GM18861 (cell line): ENCODE measurements around the gene PRKAR2A.
"Not testable (repeated sequence)": the region's sequence is repeated elsewhere in the genome, so short reads cannot be mapped to it uniquely, and the experiment has no call there.

Source experiments
- ATAC-seq: cut with Tn5 transposase; IDR thresholded peaks from one replicate; pipeline ENCODE4 v1.9.1; 2021; ENCODE audit not compliant: unreplicated experiment

Gene PRKAR2A

DNA sequence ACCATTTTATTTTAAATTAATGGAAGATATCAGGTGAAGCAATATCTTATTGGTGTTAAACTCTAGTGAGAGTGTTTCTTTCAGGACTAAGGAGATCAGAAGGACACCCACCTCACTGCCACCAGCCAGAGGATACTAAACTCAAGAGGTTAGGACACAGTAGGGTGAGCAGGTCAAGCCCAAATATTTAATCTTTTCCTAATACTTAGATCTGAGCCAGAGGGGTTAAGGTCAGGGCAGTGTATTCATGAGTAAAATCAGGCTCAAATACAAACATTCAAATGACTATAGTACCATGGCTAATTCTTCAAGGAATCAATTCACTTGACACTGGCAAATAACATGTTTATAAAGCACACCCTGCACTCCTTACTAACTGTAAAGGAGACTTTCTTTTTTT lies 65.6 kb downstream of the PRKAR2A start:
- no peak for ATAC-seq

DNA sequence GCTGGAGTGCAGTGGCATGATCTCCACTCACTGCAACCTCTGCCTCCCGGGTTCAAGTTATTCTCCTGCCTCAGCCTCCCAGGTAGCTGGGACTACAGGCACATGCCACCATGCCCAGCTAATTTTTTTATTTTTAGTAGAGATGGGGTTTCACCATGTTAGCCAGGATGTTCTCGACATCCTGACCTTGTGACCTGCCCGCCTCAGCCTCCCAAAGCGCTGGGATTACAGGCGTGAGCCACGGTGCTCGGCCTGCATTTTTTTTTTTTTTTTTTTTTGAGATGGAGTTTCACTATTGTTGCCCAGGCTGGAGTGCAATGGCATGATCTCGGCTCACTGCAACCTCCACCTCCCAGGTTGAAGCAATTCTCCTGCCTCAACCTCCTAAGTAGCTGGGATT lies 69.1 kb downstream of the PRKAR2A start:
- not testable (repeated sequence) for ATAC-seq

DNA sequence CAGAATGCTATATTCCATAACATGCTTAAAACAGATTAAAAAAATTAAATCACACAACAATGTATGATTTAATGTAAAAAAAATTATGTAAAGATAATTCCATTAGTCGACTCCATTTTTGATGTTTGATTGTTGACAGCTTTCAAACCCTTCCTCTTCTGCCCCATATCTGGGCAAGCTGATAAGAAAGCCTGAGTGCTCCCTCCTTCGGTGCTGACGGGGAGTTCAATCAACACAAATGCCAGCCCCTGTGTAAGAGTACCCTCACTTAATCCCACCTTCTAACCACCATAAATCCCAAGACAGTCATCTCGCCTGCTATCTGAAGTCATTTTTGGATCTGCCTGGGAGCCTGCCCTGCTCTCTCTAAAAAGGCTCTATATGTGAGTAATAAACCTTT lies 70.8 kb downstream of the PRKAR2A start:
- ATAC-seq = no peak

DNA sequence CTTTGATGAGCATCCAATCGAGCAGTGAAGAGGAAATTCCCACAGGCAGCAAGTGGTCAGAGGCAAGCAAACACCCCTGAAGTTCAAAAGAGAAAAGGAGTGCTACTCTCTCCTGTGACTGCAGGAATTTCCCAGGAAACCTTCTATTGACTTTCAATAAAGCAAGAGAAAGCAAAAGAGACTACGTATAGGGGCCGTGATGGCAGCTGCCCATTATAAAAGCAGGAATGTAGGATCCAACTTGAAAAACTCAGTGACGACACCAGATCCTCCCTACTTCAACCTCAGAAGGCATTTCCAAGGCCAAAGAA lies 77.5 kb downstream of the PRKAR2A start:
- ATAC-seq = no peak

DNA sequence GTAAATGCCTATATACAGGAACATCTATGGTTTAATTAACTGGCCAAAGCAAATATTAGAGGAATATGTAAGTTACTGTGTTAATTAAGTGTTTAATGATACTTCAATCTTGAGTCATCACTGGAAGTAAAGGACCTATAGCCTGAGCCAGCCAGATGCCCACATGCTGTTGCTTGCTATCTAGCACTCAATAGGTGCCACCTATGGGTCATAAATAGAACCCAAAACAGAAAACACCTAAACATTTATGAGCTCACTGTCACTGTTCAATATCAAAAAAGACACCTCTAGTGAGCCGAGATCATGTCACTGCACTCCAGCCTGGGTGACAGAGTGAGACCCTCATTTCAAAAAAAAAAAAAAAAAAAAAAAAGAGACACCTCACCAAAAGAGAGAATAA lies 82.3 kb downstream of the PRKAR2A start:
- ATAC-seq = no peak

DNA sequence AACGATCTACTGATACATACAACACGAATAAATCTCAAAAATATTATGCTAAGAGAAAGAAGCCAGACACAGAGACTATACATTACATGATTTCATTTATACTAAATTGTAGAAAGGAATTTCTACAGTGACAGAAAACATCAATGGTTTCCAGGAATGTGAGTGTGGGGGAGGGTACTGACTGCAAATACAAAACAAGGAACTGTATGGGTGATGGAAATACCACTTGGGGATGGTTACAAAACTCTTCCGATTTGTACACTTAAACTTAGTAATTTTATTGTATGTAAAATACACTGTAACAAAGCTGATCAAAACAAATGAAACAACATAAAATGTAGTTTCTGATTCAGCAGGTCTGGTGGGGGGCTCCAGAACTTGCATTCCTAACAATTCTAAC lies 84.9 kb downstream of the PRKAR2A start:
- ATAC-seq = no peak

DNA sequence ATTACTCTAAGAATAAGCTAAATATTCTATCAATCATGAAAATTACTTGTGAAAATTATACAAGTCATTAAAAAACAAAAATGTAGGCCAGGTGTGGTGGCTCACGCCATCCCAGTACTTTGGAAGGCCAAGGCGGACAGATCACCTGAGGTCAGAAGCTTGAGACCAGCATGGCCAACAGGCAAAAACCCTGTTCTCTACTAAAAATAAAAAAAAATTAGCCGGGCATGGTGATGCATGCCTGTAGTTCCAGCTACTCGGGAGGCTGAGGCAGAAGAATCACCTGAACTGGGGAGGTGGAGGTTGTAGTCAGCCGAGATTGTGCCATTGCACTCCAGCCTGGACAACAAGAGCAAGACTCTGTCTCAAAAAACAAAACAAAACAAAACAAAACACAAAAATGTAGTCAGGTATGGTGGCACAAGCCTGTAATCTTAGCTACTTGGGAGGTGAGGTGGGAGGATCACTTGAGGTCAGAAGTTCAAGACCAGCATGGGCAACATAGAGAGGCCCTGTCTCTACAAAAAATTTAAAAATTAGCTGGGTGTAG lies 87.6 kb downstream of the PRKAR2A start:
- not testable (repeated sequence) for ATAC-seq

DNA sequence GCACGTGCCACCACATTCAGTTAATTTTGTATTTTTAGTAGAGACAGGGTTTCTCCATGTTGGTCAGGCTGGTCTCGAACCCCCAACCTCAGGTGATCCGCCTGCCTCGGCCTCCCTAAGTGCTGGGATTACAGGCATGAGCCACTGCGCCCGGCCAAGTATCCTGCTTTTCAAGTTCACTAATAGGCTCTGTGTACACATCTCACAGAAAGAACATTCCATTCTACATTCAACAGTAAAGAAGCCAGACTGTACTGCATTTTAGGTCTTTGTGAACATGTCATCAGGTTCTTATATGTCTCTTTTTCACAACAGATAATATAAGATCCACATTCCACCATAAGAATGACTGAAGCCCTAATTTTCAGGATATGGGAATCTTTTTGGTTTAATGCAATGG lies 88.1 kb downstream of the PRKAR2A start:
- ATAC-seq = not testable (repeated sequence)

DNA sequence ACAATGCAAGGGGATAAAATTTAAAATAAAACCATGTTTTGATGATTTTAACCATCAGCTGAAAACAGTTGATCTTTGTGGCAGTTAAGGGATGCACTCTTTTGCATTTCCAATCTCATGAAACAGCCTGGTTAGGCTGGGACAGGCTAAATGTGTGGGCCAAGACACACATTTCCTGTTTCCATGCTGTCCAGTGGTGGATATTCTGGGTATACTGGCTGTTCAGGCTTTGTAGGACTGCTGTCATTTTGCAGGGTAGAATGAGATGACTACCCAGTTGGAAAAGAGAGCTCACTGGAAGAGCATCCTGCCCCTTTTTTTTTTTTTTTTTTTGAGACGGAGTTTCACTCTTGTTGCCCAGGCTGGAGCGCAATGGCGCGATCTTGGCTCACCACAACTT lies 88.6 kb downstream of the PRKAR2A start:
- ATAC-seq = no peak

DNA sequence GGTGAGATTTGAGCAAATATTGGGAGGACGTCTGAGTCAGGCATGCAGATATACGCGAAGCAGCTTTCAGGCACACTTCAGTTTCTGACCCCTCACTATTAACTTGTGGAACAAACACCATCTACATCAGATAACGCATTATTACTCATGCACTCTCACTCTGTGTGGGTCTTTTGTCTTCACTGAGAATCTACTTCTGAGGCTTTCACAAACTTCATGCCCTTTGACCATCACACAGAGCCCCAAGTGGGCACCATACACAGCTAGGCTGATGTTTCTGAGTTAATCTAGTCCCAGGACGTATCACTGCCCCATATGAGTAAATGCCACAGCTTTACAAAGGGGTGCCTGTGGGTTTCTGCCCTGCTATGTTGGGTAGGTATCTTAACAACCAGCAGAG lies 91.0 kb downstream of the PRKAR2A start:
- no peak for ATAC-seq

DNA sequence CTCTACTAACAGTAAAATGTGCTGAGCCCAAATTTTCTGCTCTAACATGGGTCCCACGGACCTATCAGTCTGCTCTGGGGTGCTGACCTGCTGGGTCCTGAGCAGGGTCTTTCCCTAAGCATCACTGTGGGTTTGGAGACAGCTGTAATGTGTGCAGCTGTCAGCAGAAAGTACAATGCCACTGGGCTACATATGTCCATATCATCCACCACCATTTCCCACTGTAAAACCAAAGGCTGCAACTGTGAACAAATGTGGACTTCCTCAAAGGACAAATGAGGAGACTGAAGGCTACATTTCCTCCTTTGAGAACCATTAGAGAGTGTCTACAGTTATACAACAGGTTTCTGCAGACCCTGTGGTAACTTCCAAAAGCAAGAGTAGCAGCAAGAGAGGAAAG lies 96.8 kb downstream of the PRKAR2A start:
- ATAC-seq = no peak

DNA sequence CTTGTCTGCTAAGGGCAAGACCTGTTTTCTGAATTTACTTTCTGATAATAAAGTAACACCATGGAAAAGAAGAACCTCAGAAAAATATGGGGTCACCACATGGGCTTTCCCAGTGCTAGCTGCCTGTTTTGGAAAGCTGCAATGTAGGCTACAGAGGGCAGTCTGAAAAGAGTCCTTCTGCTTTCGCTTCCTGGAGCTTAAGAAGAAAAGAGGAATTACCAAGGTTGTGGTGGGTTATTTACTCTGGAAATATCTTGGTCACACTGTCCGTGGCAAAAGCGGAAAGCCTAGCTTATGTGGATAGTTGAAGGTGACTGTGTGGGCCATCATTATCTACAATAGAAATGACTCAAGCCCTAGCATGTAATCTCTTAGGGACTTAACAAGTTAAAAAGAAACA lies 98.9 kb downstream of the PRKAR2A start:
- ATAC-seq = no peak

DNA sequence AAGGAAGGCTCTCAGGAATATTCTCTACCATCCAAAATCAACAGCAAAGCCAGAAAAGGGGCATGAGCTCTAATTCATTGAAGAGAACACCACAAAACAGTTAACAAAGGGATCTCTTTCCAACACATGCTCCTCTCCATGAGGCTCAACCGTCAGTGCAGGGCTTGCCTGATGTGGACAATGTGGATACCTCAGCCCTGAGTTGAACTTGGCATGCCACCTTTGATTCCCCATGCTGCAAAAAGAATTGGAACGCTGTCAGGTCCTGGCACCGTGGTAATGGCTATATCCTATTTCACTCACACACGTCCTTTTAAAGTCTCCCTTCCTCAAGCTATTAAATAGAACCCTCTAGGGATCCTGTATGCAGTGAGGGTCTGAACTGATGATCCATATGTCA lies 100.0 kb downstream of the PRKAR2A start:
- no peak for ATAC-seq

DNA sequence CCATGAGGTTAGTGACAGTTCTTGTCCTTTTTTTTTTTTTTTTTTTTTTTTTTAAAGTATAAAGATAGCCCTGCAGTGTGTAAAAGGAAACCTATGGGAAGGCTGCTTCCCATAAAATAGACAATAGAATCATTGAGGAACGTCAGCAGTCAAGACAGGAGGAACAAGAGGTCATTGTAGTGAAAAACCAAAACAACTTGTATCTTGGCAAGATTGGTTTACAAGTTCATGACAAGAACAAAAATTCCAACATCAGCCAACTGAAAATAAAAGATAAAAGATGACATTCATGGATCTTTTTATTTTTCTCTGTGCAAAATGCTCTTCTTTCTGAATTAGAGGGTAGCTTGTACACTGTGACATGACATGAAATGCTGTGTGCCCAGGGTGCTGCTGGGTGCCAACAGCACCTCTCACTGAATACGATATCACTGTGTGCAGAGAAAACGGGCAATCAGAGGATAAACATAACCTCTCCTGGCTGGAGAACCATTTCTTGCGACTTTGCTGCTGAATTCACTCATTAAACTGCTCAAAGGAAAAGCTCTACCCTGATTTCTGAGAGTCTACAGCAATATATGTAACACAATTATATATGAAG lies 100.6 kb downstream of the PRKAR2A start:
- no peak for ATAC-seq

DNA sequence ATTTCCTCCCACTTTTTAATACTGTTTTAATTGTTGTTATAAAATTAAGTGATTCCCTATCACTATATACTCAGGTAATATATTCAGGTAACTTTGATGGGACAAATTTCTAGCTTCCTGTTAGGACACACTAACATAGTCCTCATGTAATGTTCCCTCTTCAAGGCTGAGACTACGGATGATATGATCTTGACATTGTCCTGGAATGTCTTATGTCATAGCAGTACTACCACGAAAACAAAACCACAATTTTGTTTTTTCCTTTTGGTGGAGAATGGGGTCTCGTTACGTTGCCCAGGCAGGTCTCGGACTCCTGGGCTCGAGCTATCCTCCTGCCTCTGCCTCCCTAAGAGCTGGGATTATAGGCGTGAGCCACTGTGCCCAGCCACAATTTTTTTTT lies 103.9 kb downstream of the PRKAR2A start:
- ATAC-seq = no peak

DNA sequence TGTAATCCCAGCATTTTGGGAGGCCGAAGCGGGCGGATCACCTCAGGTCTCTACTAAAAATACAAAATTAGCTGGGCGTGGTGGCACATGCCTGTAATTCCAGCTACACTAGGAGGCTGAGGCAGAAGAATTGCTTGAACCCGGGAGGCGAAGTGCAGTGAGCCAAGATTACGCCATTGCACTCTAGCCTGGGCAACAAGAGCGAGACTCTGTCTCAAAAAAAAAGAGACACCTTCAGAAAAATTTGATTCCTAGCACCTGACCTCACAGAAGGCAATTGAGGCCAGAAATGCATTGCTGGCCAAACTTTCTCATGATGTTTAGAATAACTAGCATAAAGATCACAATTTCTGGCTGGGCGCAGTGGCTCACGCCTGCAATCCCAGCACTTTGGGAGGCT lies 106.4 kb downstream of the PRKAR2A start:
- not testable (repeated sequence) for ATAC-seq

DNA sequence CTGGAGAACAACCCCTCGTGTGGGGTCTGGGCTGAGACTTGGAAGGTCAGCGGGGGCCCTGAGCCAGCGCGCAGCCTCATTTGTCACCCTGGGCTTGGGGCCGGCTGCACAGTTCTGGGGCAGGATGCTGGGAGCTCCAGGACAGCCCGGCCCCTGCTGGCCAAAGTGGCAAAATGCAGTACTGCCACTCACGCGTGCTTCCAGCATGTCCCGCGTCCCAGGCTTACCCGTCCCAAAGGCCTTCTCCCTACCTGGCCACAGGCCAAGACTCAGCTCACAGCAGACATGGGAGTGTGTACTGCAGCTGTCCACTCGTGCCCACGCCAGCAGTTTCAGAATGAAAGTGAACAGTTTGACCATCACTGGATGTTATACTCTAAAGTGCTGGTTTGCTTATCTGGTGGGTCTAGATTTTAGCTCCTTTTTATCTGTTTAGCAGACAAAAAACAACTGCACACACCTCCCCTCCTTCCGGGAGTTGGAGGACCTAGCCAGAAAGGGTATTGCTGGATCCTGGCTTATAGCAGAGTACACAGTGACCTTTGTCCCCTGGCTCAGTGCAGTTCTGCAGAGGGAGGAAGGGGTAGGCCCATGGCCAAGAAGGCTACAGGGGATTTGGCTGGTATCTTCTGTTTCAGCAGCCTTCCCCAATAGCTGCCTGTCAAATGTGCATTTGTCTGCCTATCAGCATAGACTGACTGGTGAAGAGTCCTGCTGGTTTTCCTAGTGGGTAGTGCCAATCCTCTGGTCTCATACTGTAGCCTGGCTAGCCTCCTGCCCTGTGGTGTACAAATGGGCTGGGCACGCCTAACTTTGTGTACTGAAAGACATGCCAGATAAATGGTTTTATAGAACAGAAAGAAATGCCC lies 107.5 kb downstream of the PRKAR2A start:
- ATAC-seq = no peak

DNA sequence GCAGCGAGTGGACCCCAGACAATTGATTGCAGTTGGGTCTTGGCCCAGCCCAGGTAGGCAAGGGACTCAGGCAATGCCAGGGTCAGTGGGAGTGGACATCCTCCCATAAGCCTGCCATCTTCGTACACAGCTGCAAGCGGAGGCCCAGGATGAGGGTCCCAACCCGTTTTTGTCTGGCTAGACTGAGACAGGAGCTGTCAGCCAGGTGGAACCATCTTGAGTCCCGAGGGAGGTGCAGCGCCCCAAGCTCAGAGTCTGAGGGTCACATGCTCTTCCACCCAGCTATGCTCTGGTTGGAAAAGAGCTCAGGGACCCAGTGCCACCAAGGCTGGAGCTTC lies 108.1 kb downstream of the PRKAR2A start:
- no peak for ATAC-seq

DNA sequence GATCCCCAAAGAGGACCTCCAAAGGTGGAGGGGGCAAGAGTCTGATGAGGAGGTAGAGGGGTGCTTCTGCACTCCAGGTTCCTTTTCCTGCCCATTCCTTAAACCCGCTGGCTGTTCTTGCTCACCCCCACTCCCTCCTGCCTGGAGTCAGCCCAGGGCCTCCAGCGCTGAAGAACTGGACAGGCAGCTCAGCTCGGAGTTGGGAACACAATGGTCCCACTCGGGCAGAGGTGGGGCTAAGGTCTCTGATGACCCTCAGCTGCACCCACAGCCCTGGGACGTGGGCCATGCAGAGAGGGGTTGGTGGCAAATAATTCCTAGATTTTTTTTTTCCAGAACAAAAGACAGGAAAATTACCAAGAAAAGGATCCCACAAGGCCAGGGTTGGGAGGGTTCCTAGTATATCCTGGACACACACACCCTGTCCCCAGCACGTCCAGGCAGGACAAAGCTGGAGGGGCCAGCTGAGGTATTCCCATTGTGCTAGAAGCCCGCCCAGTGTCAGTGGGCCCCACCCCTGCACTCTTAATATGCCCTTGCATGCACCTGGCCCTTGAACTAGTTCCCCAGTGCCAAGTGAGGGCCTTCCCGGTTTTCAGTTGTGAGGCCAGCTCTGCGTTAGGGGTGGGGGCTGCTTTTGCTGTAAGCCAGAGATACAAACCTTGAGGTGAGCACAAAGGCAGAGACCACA lies 108.6 kb downstream of the PRKAR2A start:
- no peak for ATAC-seq

DNA sequence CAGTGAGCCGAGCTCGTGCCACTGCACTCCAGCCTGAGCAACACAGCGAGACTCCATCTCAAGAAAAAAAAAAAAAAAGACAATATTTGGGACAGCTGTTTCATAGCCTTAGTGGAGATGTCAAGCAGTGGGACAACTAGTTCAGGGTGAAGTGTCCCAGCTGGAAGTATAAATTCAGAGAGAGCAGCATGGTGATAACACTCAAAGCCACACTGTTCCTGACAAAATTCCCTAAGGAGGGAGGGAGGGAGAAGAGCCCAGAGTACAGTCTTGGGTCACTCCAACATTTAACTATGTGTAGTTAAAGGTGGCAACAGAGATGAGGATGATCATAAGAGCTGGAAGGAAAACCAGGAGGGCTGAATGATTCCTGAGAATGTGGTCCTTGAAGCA lies 109.5 kb downstream of the PRKAR2A start:
- ATAC-seq = no peak

DNA sequence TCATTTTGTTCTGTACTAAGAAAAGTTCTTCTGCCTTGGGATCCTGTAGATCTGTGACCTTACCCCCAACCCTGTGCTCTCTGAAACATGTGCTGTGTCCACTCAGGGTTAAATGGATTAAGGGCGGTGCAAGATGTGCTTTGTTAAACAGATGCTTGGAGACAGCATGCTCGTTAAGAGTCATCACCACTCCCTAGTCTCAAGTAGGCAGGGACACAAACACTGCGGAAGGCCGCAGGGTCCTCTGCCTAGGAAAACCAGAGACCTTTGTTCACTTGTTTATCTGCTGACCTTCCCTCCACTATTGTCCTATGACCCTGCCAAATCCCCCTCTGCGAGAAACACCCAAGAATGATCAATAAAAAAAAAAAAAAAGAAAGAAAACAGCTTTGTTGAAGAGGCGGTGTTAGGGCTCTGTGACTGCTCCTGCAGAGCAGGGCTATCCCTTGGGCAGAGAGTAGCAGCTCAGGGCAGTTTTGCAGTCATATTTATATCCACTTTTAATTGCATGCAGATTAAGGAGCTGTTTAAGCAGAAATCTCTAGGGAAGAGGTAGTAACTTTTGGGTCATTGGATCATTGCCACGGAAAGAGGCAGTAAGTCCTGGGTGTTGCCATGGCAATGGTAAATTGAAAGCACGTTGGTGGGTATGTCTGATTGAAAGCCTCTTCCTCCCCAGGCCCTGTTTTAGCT lies 112.5 kb downstream of the PRKAR2A start:
- ATAC-seq = not testable (repeated sequence)

DNA sequence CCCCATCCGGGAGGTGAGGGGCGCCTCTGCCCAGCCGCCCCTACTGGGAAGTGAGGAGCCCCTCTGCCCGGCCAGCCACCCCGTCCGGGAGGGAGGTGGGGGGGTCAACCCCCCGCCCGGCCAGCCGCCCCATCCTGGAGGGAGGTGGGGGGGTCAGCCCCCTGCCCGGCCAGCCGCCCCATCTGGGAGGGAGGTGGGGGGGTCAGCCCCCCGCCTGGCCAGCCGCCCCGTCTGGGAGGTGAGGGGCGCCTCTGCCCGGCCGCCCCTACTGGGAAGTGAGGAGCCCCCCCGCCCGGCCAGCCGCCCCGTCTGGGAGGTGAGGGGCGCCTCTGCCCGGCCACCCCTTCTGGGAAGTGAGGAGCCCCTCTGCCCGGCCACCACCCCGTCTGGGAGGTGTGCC lies 113.1 kb downstream of the PRKAR2A start:
- ATAC-seq = not testable (repeated sequence)
